Tibial artery (tissue), 4 donors: ENCODE data around the gene TLCD3B.

Source experiments
- DNase-seq, 2 donors: peaks; one replicate each; pipeline ENCODE4 v3.0.0-alpha.2; 2019
- H3K27ac ChIP-seq, 2 donors: fragments of 200-600 bp; sonication (generic) in 1 of 2; 1 replicate in 1 of 2; 2 replicates in 1 of 2; pipeline ENCODE4 v1.5.1; 2018 to 2019; ENCODE audit warnings: mild to moderate bottlenecking in 1 of 2
- H3K27me3 ChIP-seq, 2 donors: fragments of 200-600 bp; sonication (generic) in 1 of 2; one replicate each; pipeline versions ENCODE4 v1.5.1 to v1.6.0; 2016 to 2019
- H3K36me3 ChIP-seq, 3 donors: fragments of 200-600 bp; sonication (generic) in 2 of 3; one replicate each; pipeline ENCODE4 v1.5.1; 2016 to 2019; ENCODE audit warnings: mild to moderate bottlenecking in 2 of 3
- H3K4me1 ChIP-seq, 4 donors: fragments of 200-600 bp; sonication (generic) in 2 of 4; 1 replicate in 3 of 4; 2 replicates in 1 of 4; pipeline ENCODE4 v1.5.1; 2016 to 2019
- H3K4me3 ChIP-seq, 2 donors: fragments of 200-600 bp; sonication (generic) in 1 of 2; 1 replicate in 1 of 2; 2 replicates in 1 of 2; pipeline ENCODE4 v1.5.1; 2018 to 2019; ENCODE audit warnings: mild to moderate bottlenecking in 2 of 2
- H3K9me3 ChIP-seq, 3 donors: fragments of 200-600 bp; sonication (generic) in 1 of 3; one replicate each; pipeline ENCODE4 v1.5.1; 2016 to 2019
- CTCF ChIP-seq, 2 experiments: fragments of 200-600 bp in 1 of 2; fragments of 450-650 bp in 1 of 2; IDR thresholded peaks; one replicate each; pipeline ENCODE4 v1.5.1; 2017 to 2019; ENCODE audit warnings: antibody characterized with exemption in 2 of 2, mild to moderate bottlenecking in 1 of 2, moderate library complexity in 1 of 2
- intact Hi-C: fragments of 100-400 bp; cut with DNase I; formaldehyde crosslinking; loops from one replicate; pipeline ENCODE4 v1.15.0; 2023; ENCODE audit warnings: low total_unique reads

TLCD3B gene

GRCh38 chr16:30026449-30026848 lies 4.6 kb downstream of the TLCD3B start:
- Histone ChIP-seq H3K4me3 (no peak overlapping the region), H3K27ac (no peak overlapping the region), H3K9me3 (no peaks in the 10 kb centered on the region), H3K4me1 (peaks cover 0 to 15% (median 12%) of the 10 kb centered on the region in 4 donors), H3K36me3 (no peaks in the 10 kb centered on the region), H3K27me3 (peaks cover 0 to 91% of the 10 kb centered on the region in 2 donors)
- no peak for TF ChIP-seq CTCF (IDR thresholded peaks at IDR 0.05)
- no peak for DNase-seq
- intact Hi-C loops, result no loop called here

- peaks cover 0 to 14% (median 10%) of the 10 kb centered on the region in 4 donors for H3K4me1 ChIP-seq
- peaks cover 0 to 82% of the 10 kb centered on the region in 2 donors for H3K27me3 ChIP-seq
- no peaks in the 10 kb centered on the region for H3K36me3 ChIP-seq
- no peak overlapping the region for H3K27ac ChIP-seq
- TF ChIP-seq CTCF (IDR thresholded peaks at IDR 0.05), result no peak
- intact Hi-C loops, result no loop called here
- no peak overlapping the region for H3K4me3 ChIP-seq
- no peaks in the 10 kb centered on the region for H3K9me3 ChIP-seq
- no peak for DNase-seq
Observed at GRCh38 chr16:30025574-30025973, 5.5 kb downstream of the TLCD3B start.

- intact Hi-C loops, result no loop called here
- peaks cover 0 to 78% of the 10 kb centered on the region in 2 donors for H3K27me3 ChIP-seq
- no peak overlapping the region for H3K4me3 ChIP-seq
- no peak overlapping the region for H3K27ac ChIP-seq
- TF ChIP-seq CTCF (IDR thresholded peaks at IDR 0.05), result no peak
- H3K4me1 ChIP-seq, result peaks cover 0 to 11% (median 9%) of the 10 kb centered on the region in 4 donors
- DNase-seq, result no peak
- no peaks in the 10 kb centered on the region for H3K36me3 ChIP-seq
- H3K9me3 ChIP-seq, result no peaks in the 10 kb centered on the region
Observed at GRCh38 chr16:30025156-30025555, 5.9 kb downstream of the TLCD3B start.

GRCh38 chr16:30024451-30024850 lies 6.6 kb downstream of the TLCD3B start:
- no peak for DNase-seq
- Histone ChIP-seq H3K9me3 (no peaks in the 10 kb centered on the region), H3K27ac (no peak overlapping the region), H3K4me1 (peaks cover 0 to 11% (median 9%) of the 10 kb centered on the region in 4 donors), H3K4me3 (no peak overlapping the region), H3K27me3 (peaks cover 0 to 71% of the 10 kb centered on the region in 2 donors), H3K36me3 (no peaks in the 10 kb centered on the region)
- intact Hi-C loops, result loop anchor here (5.0 kb wide), 1 partner anchor 327 kb away; no protein-coding TSS in a partner anchor
- TF ChIP-seq CTCF (IDR thresholded peaks at IDR 0.05), result no peak

- Histone ChIP-seq H3K4me3 (no peak overlapping the region), H3K4me1 (peaks cover 0 to 11% (median 9%) of the 10 kb centered on the region in 4 donors), H3K9me3 (no peaks in the 10 kb centered on the region), H3K27ac (no peak overlapping the region), H3K27me3 (peaks cover 0 to 62% of the 10 kb centered on the region in 2 donors), H3K36me3 (no peaks in the 10 kb centered on the region)
- intact Hi-C loops, result loop anchor here (5.0 kb wide), 1 partner anchor 326 kb away; no protein-coding TSS in a partner anchor
- DNase-seq, result no peak
- no peak for TF ChIP-seq CTCF (IDR thresholded peaks at IDR 0.05)
Observed at GRCh38 chr16:30023586-30023985, 7.5 kb downstream of the TLCD3B start.

GRCh38 chr16:30022887-30023286 lies 8.2 kb downstream of the TLCD3B start, which contains the start of gene C16orf92:
C16orf92 (plus strand) TSS chr16:30023198; CDS start chr16:30023341, 143 bp downstream.
- intact Hi-C loops, result loop anchor here (5.0 kb wide), 1 partner anchor 326 kb away; no protein-coding TSS in a partner anchor
- H3K36me3 ChIP-seq, result no peaks in the 10 kb centered on the region
- H3K4me1 ChIP-seq, result peaks cover 0 to 11% (median 9%) of the 10 kb centered on the region in 4 donors
- H3K4me3 ChIP-seq, result no peak within 1 kb of the TSS
- H3K9me3 ChIP-seq, result no peaks in the 10 kb centered on the region
- no peak for DNase-seq
- H3K27me3 ChIP-seq, result peaks cover 0 to 55% of the 10 kb centered on the region in 2 donors
- no peak within 1 kb of the TSS for H3K27ac ChIP-seq
- TF ChIP-seq CTCF (IDR thresholded peaks at IDR 0.05), result no peak
